IMR-90 (cell line): Measurements from ENCODE around the gene PEX11G.

Experiments used
- BHLHE40 ChIP-seq: fragments of 150-350 bp; IDR thresholded peaks from 2 replicates; pipeline ENCODE4 v1.6.1; 2016; ENCODE audit warnings: mild to moderate bottlenecking, low read depth, low read length
- CEBPB ChIP-seq: IDR thresholded peaks from 2 replicates; pipeline ENCODE4 v1.6.1; 2012; ENCODE audit warnings: low read depth, low read length, improper control_type of control experiment
- CTCF ChIP-seq: conservative IDR thresholded peaks from 2 replicates; pipeline ENCODE4 v1.5.1; 2012; ENCODE audit warnings: mild to moderate bottlenecking, low read depth, low read length, improper control_type of control experiment
- MAZ ChIP-seq: IDR thresholded peaks from 2 replicates; pipeline ENCODE4 v1.6.1; 2012; ENCODE audit warnings: low read depth, mild to moderate bottlenecking, low read length, improper control_type of control experiment, moderate library complexity, borderline replicate concordance
- POLR2A ChIP-seq: IDR thresholded peaks from 2 replicates; pipeline ENCODE4 v1.6.1; 2012; ENCODE audit warnings: mild to moderate bottlenecking, low read depth, low read length
- RFX5 ChIP-seq: IDR thresholded peaks from 2 replicates; pipeline ENCODE4 v1.8.0; 2012; ENCODE audit warnings: low read depth, mild to moderate bottlenecking, low read length, moderate library complexity
- SMC3 ChIP-seq: fragments of 150-350 bp; IDR thresholded peaks from 2 replicates; pipeline ENCODE4 v1.6.1; 2016; ENCODE audit warnings: low read depth, mild to moderate bottlenecking, antibody characterized with exemption, low read length, moderate library complexity
- USF2 ChIP-seq: fragments of 150-350 bp; IDR thresholded peaks from 2 replicates; pipeline ENCODE4 v1.6.1; 2017; ENCODE audit warnings: mild to moderate bottlenecking, antibody characterized with exemption, low read length, low read depth

DNA sequence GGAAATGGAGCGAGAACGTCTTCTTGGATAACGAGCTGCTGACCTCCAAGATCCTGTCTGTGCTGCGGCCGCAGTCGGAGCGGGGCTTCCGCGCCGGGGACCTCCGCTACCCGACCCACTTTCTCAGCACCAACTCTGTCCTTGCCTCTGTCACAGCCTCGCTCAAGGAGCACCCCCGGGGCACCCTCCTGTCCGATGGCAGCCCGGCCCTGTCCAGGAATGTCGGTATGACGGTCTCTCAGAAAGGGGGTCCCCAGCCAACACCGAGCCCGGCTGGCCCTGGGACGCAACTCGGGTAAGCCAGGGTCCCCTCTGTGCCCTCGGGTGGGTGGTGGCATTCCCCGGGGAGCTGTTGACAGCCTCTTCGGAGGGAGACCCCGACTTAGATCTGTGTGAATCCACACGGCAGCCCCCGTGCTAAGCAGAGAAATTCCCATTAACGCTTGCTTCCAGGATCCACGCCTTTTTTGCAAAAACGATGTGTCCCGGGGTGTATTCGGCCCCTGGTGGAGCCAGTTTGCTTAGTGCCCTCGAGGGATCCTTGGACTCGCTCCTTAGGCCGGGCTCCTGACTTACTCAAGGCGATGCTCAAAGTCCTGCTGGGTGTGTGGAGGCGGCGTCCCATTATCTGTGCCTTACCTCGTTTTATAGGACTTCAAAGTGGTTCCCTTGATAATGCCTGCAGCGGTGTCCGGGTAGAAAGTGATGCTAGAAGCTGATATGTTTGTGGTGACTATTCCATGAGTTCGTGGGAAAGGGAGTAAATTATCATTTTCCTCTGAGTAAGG is 48.5 kb downstream of the PEX11G start:
- TF ChIP-seq CTCF = no peak
- TF ChIP-seq RFX5 = no peak
- TF ChIP-seq POLR2A = no peak
- TF ChIP-seq BHLHE40 = no peak
- TF ChIP-seq USF2 = no peak
- no peak for TF ChIP-seq MAZ
- TF ChIP-seq SMC3 = no peak
- no peak for TF ChIP-seq CEBPB
